Femur (tissue), 1 donor: ENCODE measurements around the gene CDCP2.

ENCODE experiments used
- DNase-seq: peaks from one replicate; pipeline ENCODE4 v3.0.0-alpha.2; 2017

CDCP2 gene

GRCh38 chr1:54136269-54136896 lies 16.4 kb downstream of the CDCP2 start:
- no peak for DNase-seq

GRCh38 chr1:54135436-54136120 lies 17.2 kb downstream of the CDCP2 start:
- DNase-seq = no peak

DNA sequence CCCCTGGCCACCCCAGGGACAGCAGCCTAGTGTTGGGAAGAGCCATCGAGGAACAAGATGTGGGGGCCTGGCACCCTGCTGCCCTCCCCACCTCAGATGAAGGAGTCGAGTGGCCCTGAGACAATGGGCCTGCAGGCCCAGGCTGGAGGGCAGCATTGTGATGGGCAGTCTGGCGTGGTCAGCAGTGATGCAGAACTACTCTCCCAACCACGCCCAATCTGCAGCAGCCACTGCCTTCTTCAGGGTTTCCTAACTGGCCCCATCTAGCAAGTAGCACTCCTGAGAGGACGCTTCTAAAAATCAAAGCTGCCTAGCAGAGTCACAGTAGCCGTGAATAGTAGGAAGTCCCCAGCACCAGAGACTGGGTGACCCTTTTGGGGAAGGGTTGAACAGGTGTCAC lies 18.5 kb downstream of the CDCP2 start:
- no peak for DNase-seq

- no peak for DNase-seq
Measured at GRCh38 chr1:54132495-54132894, 20.3 kb downstream of the CDCP2 start.

DNA sequence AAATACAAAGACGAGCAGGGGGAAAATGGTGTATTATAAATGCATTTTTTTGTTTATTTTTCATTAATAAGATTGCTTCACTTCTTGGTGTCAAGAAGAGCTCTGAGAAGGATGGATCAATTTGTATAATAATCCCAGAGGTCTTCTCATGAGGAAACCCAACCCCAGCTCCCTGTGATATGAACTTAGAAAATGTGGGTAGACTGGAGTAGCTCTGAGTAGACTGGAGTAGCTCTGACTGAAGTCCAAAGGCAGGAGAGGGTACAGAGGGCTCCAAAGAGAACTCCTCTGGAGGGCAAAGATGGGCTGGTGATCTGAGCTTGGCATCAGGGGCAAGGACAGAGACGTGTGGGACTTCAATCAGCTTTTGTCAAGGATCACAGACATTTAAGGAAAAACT lies 21.4 kb downstream of the CDCP2 start:
- DNase-seq = no peak

DNA sequence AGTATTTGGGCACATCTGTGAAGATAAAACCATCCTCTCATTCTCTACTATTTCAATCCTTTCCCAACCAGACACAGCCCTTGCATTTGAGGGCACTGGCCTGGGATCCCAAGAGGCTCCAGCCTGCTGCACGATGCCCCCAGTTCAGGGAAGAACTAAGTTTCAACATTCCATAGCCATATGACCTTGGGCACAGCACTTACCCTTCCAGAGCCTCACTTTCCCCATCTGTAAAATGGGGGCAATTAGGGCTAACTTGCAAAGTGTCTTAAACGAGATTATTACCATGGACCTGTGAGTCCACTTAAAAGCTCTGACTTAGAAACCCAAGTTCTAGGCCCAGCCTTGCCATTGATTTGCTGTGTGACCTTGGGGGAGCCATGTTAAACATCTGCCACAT lies 22.9 kb downstream of the CDCP2 start:
- no peak for DNase-seq

DNA sequence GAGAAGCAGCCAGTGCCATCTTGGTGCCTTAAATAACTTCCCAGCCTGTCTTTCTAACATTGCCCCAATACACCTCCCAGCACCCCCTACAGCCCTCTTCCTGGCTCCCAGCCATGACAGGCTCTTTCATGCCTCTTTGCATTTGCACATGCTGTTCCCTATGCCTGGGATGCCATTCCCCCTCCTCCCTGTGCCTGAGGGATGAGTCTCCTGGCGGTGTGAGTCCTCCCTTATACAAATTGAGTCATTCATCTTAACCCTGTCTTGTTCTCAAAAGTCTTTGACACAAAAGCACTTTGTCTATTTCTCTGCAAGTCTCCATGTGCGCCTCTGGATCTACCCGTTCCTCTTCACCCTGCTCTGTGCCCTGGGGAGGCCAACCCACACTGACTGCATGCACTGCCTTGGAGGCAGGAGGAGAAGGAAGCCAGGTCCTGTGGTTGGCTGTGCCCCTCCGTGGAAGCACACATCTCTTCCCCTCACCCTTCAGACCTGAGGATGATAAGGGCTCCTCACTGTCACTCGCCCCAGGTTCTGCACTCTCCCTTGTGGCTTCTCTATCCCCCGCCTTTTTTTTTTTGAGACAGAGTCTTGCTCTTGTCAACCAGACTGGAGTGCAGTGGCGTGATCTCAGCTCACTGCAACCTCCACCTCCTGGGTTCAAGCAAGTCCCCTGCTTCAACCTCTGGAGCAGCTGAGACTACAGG lies 25.1 kb downstream of the CDCP2 start:
- no peak for DNase-seq

GRCh38 chr1:54126271-54126815 lies 26.5 kb downstream of the CDCP2 start:
- no peak for DNase-seq

DNA sequence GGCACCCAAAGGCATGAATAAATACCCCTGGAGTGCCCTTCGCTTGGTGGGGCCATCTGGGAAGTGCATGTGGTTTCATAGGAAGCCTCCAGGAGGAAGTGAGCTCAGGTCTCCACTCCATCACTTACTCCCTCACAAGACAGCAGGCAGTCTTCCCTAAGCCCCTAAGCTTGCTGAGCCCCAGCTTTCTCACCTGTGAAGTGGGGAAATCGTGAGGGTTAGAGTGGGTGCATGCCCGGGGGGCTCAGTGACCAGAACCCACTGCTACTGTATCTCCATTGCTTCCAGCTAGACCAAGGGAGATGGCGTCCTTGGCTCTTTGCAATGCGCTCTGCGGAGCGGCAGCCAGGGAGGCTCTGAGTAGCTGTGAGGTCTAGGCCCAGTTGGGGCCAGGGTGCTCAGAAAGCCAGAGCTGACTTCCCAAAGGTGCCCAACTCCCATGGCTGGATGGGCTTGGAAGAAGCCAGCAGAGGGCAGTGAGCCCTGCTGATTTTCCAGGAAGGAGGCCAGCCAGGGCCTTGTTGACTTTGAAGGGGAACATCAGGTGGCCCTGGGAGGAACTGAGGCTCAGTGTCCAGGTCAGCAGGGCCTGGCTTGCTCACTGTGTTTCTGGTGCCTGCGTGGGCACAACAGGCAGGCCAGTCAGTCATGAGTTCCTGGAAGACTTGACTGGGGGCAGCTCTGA lies 27.3 kb downstream of the CDCP2 start:
- no peak for DNase-seq

- DNase-seq = no peak
Measured at GRCh38 chr1:54124906-54125305, 27.9 kb downstream of the CDCP2 start.

- DNase-seq = no peak
Measured at GRCh38 chr1:54124472-54124871, 28.3 kb downstream of the CDCP2 start.

- DNase-seq = no peak
Measured at GRCh38 chr1:54122992-54123391, 29.8 kb downstream of the CDCP2 start.

GRCh38 chr1:54122135-54122751 lies 30.6 kb downstream of the CDCP2 start:
- no peak for DNase-seq

- peak; percentile 88 for DNase-seq
Measured at GRCh38 chr1:54121482-54122134, 31.2 kb downstream of the CDCP2 start.

DNA sequence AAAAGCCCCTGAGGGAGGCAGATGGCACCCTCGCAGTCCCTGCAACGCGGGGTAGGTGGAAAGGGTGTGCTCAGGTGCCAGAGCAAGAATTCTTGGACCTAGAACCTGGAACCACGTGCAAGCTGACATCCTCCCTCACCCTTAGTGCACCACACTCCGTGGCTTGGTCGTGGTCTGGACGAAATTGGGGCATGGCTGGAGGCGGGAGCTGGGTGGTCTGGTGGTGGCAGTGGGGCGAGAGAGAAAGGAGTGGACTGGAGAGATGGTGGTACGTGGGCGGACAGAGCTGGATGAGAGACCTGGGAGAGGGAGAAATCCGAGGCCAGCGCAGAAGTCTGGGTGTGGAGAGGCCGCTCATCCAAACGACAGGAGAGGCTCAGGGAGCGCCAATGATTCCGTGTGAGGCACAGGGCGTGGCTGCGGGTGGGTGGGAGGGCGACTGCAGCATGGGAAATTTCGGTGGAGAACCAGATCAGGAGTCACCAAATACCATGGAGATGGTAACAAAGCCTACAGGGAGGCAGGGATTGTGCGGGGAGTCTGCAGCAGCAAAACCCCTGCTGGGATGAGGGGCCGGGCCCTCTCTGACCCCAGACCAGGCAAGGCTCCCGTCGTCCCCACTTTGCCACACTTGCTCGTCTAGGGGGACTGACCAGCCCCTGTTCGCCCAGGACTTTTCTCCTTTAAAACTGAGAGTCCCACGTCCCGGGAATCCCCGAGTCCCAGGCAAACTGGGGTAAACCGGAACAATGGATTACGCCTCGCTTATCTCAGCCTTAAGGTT lies 31.9 kb downstream of the CDCP2 start:
- DNase-seq = no peak

GRCh38 chr1:54120018-54120697 lies 32.6 kb downstream of the CDCP2 start:
- DNase-seq = no peak

DNA sequence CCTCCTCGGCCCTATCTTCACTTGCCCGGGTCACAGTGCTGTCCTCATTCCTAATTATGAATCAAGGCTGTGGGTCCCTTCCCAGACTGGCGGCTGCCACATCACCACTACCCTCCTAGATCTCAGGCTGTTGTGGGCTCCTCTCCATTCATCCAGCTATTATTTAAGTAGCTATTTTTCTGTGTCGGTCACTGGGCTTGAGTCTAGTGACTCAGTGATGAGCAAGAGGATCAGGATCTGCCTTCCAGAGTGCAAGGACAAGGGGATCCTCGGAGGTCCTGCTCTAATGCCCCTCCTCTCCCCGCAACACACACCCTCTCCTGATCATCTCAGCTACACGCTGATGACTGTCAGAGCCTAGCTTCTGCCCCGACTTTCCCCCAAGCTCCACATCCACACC lies 34.1 kb downstream of the CDCP2 start:
- no peak for DNase-seq

GRCh38 chr1:54117815-54118563 lies 34.8 kb downstream of the CDCP2 start:
- DNase-seq = no peak

DNA sequence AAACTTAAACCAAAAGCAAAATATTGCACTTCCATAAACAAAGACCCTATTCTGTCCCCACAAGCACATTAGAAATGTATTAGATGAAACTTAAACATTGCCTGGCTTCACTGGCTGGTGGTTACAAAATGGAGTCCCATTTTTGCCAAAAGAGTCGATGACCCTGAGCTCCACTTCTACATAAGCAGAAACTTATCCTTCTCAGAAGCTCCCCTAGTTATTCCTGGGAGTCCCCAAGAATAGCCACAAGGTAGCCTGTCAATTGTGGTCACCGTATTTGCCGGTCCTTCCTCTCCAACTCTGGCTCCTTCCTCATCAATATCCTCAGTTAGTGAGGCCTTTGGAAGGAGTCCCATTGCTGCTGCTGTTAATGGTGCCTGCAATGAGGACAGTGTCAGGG lies 37.3 kb downstream of the CDCP2 start:
- DNase-seq = no peak

DNA sequence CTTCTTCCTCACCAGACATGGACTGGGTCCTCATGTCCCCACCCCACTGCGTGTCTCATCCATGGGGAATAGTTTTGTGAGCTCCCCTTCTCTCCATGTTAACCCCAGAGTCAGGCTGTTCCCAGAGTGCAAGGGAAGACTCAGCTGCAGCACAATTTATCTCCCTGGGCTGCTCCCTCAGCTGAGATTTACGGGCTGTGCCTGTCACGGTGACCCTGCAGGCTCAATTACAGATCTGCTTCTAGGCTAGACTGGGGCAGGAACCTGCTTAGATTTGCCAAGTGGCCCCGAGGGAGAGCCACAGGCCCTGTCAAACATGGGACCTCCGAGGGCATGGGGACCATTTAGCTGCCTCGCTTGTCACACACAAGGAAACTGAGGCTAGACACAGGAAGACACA lies 37.8 kb downstream of the CDCP2 start:
- DNase-seq = no peak
